Keratinocyte (primary cell): ENCODE results near the gene NHERF2. TPM values are rescaled to one million over a fixed set of nuclear protein-coding genes. Genes with fewer than 3 reads are reported as not detected.

ENCODE experiments used
- DNase-seq: peaks from one replicate; pipeline ENCODE4 v3.0.0-alpha.2; 2011; ENCODE audit warnings: low read depth, missing footprints, low spot score
- FAIRE-seq: peaks from 2 replicates; lab custom pipeline; 2011; peaks lifted over from hg19 to GRCh38; lab: Jason Lieb, UNC
- H2AFZ ChIP-seq: 2 replicates; pipeline ENCODE4 v1.6.0; 2012; ENCODE audit warnings: low read length, control low read depth, inconsistent platforms; ENCODE audit not compliant: control insufficient read depth
- H3K27ac ChIP-seq: 2 replicates; pipeline ENCODE4 v1.5.1; 2011; ENCODE audit warnings: low read length; ENCODE audit not compliant: control insufficient read depth, insufficient read depth
- H3K27me3 ChIP-seq: 3 replicates; pipeline ENCODE4 v1.6.0; 2011; ENCODE audit warnings: low read length; ENCODE audit not compliant: control insufficient read depth, insufficient read depth; ENCODE audit errors: extremely low read depth
- H3K36me3 ChIP-seq, 2 experiments: 2 replicates in 1 of 2; 3 replicates in 1 of 2; pipeline ENCODE4 v1.5.1; 2011; ENCODE audit warnings: low read length in 2 of 2, mild to moderate bottlenecking in 1 of 2; ENCODE audit not compliant: control insufficient read depth in 2 of 2, insufficient read depth in 2 of 2; ENCODE audit errors: extremely low read depth in 1 of 2
- H3K4me1 ChIP-seq: 3 replicates; pipeline ENCODE4 v1.5.1; 2011; ENCODE audit warnings: low read length; ENCODE audit not compliant: control insufficient read depth, insufficient read depth; ENCODE audit errors: extremely low read depth
- H3K4me2 ChIP-seq: 3 replicates; pipeline ENCODE4 v1.6.0; 2011; ENCODE audit warnings: low read depth, low read length; ENCODE audit not compliant: control insufficient read depth, insufficient read depth; ENCODE audit errors: extremely low read depth
- H3K4me3 ChIP-seq, 3 experiments: fragments of 200-600 bp in 1 of 3; sonication (generic) in 1 of 3; 2 replicates in 2 of 3; 3 replicates in 1 of 3; pipeline ENCODE4 v1.5.1; 2011 to 2016; ENCODE audit warnings: low read length in 3 of 3, mild to moderate bottlenecking in 3 of 3, control low read depth in 2 of 3, inconsistent platforms in 1 of 3, low read depth in 1 of 3, mixed read lengths in 1 of 3, mixed run types in 1 of 3, moderate library complexity in 1 of 3; ENCODE audit not compliant: control insufficient read depth in 2 of 3, insufficient read depth in 2 of 3; ENCODE audit errors: extremely low read depth in 1 of 3
- H3K79me2 ChIP-seq: 2 replicates; pipeline ENCODE4 v1.6.0; 2012; ENCODE audit warnings: low read length; ENCODE audit not compliant: control insufficient read depth, insufficient read depth
- H3K9ac ChIP-seq: 3 replicates; pipeline ENCODE4 v1.6.0; 2011; ENCODE audit warnings: low read length; ENCODE audit not compliant: control insufficient read depth, insufficient read depth; ENCODE audit errors: extremely low read depth
- H3K9me1 ChIP-seq: 3 replicates; pipeline ENCODE4 v1.6.0; 2011; ENCODE audit warnings: low read length; ENCODE audit not compliant: control insufficient read depth, insufficient read depth; ENCODE audit errors: extremely low read depth
- H3K9me3 ChIP-seq: 2 replicates; pipeline ENCODE4 v1.5.1; 2012; ENCODE audit warnings: low read depth, low read length; ENCODE audit not compliant: control insufficient read depth
- H4K20me1 ChIP-seq: 3 replicates; pipeline ENCODE4 v1.6.0; 2011; ENCODE audit warnings: low read length; ENCODE audit not compliant: control insufficient read depth, insufficient read depth; ENCODE audit errors: extremely low read depth
- EZH2 ChIP-seq: IDR thresholded peaks from one replicate; pipeline ENCODE4 v1.6.1; 2012; ENCODE audit warnings: inconsistent platforms, mild to moderate bottlenecking, low read length, moderate library complexity
- dilution Hi-C: fragments of 300-500 bp; cut with MboI; formaldehyde crosslinking; loops from one replicate; pipeline ENCODE4 v1.7.0; 2020; ENCODE audit warnings: low sequenced_read_pairs; ENCODE audit not compliant: extremely low pct_ligation_motif_present
- polyA plus RNA-seq, 5 experiments: library from polyadenylated mRNA; depleted of rRNA in 3 of 5; stranded (reverse) in 3 of 5; stranded (forward) in 1 of 5; unstranded in 1 of 5; fragments of >200 nt; gene quantifications; 1 replicate in 1 of 5; 2 replicates in 3 of 5; 3 replicates in 1 of 5; pipeline versions ENCODE4 v1.2.1 to v1.2.3, GENCODE V29; 2011 to 2012; ENCODE audit warnings: missing spikeins in 2 of 5, low read depth in 1 of 5, low replicate concordance in 1 of 5
- TF ChIP-seq, protein P1 (sequence below), 3 experiments: IDR thresholded peaks in 1 of 3; conservative IDR thresholded peaks in 1 of 3; optimal IDR thresholded peaks in 1 of 3; 2 replicates in 2 of 3; 3 replicates in 1 of 3; pipeline versions ENCODE3 to v1.5.1; 2011; ENCODE audit warnings: low read length in 3 of 3, mild to moderate bottlenecking in 3 of 3, moderate library complexity in 2 of 3, control low read depth in 1 of 3, inconsistent platforms in 1 of 3; ENCODE audit not compliant: insufficient read depth in 2 of 3; ENCODE audit errors: extremely low read depth in 1 of 3

The NHERF2 gene
- polyA plus RNA-seq, 1 donor (not counting 4 experiments of a cell fraction or from before 2014, with no cell fraction given), result 5.9 TPM

DNA sequence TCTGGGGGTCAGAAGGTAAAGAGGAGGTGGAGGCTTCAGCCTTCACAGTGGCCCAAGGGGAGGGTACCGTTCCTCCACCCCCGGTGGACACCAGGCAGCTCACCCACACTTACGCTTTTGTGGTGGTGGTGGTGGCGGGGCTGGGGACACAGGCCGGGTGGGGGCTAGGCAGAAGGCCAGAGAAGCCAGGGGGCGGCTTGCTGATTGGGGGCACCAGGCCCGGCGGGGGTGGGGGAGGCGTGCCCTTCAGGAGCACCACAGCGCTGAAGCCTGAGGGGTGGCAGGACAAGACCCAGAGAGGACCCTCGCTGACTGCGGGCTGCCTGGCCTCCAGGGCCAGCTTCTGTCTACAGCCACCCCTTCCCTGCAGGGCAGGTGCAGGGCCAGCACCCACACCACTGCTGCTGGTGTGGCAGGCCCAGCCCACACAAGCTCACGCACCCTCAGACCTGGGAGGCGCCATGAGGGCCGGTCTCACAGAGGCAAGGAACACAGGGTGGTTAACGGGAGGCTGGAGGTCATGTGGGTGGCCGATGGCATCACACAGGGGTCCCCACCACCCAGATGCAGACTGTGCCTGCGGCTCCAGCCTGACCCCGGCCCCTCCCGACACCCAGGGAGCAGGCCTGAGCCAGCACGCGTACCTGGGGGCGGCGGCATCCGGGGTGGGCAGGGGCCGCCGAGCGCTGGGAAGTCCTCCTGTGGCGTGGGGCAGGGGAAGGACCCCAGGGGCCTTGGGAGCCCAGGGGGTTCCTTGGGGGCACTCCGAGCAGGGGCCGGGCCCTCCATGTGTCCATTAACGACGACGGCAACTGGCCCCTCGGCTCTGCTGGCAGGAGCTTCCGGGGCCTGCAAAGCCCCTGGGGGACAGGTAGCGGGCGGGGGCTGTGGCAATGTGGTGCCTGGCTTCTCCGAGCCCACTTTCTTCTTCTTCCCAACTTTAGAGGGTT lies 27.6 kb upstream of the NHERF2 start:
- Histone ChIP-seq H3K27me3 (no peaks in the 10 kb centered on the region), H2AFZ (no peak overlapping the region), H3K9ac (no peak overlapping the region), H3K4me3 (no peak overlapping the region), H3K9me3 (no peaks in the 10 kb centered on the region), H3K4me1 (peaks cover under 1% of the 10 kb centered on the region), H3K27ac (no peak overlapping the region), H3K4me2 (no peak overlapping the region), H3K36me3 (peaks cover 42 to 52% of the 10 kb centered on the region in 2 experiments), H3K9me1 (no peaks in the 10 kb centered on the region), H3K79me2 (peaks cover 26% of the 10 kb centered on the region), H4K20me1 (peaks cover 25% of the 10 kb centered on the region)
- DNase-seq (no peak), FAIRE-seq (no peak)
- TF ChIP-seq, protein P1, sequence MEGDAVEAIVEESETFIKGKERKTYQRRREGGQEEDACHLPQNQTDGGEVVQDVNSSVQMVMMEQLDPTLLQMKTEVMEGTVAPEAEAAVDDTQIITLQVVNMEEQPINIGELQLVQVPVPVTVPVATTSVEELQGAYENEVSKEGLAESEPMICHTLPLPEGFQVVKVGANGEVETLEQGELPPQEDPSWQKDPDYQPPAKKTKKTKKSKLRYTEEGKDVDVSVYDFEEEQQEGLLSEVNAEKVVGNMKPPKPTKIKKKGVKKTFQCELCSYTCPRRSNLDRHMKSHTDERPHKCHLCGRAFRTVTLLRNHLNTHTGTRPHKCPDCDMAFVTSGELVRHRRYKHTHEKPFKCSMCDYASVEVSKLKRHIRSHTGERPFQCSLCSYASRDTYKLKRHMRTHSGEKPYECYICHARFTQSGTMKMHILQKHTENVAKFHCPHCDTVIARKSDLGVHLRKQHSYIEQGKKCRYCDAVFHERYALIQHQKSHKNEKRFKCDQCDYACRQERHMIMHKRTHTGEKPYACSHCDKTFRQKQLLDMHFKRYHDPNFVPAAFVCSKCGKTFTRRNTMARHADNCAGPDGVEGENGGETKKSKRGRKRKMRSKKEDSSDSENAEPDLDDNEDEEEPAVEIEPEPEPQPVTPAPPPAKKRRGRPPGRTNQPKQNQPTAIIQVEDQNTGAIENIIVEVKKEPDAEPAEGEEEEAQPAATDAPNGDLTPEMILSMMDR (optimal IDR thresholded peaks at IDR 0.05 in 1 of 3, IDR thresholded peaks at IDR 0.05 in 1 of 3, conservative IDR thresholded peaks at IDR 0.05 in 1 of 3; ENCODE audit: extremely low read depth in 1 of 3, insufficient read depth in 2 of 3, low read length in 3 of 3), result no peak
- no peak for TF ChIP-seq EZH2
- dilution Hi-C loops, result no loop called here

DNA sequence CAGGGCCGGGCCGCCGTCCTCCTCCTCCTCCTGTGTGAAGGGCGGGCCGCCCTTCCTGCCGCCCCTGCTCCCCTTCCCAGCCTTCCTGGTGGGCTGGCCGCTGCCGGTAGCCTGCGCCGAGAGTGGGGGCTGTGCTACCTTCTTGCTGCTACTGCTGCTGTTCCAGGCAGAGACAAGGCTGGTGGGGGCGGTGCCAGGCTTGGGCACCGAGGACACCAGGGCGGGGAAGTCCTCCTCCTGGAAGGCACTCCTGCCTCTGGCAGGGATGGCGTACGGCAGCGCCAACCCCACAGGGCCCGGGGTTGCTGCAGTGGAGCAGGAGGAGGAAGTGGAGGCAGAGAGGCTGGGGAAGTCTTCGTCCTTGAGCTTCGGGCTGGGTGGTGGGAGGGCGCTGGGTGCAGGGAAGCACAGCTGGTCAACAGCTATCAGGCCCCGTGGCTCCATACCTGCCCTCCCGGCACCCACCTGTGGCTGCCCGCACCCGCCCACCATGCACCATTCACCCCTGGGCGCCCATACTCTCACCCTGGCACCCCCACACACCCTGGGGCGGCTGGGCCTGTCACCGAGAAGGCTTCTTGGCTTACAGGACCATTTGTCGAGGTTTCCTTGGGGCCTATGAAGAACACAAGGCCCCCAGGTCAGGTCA lies 26.7 kb upstream of the NHERF2 start:
- H3K79me2 ChIP-seq, result peaks cover 35% of the 10 kb centered on the region
- H2AFZ ChIP-seq, result no peak overlapping the region
- H3K4me2 ChIP-seq, result no peak overlapping the region
- no peak overlapping the region for H3K27ac ChIP-seq
- H3K4me1 ChIP-seq, result peaks cover 5% of the 10 kb centered on the region
- no peak overlapping the region for H3K4me3 ChIP-seq
- peaks cover 45 to 59% of the 10 kb centered on the region in 2 experiments for H3K36me3 ChIP-seq
- H3K9me1 ChIP-seq, result no peaks in the 10 kb centered on the region
- peaks cover 32% of the 10 kb centered on the region for H4K20me1 ChIP-seq
- DNase-seq (no peak), FAIRE-seq (no peak)
- no peak overlapping the region for H3K9ac ChIP-seq
- H3K27me3 ChIP-seq, result no peaks in the 10 kb centered on the region
- no peaks in the 10 kb centered on the region for H3K9me3 ChIP-seq
- dilution Hi-C loops, result no loop called here
- no peak for TF ChIP-seq EZH2
- TF ChIP-seq, protein P1 (optimal IDR thresholded peaks at IDR 0.05 in 1 of 3, IDR thresholded peaks at IDR 0.05 in 1 of 3, conservative IDR thresholded peaks at IDR 0.05 in 1 of 3; ENCODE audit: extremely low read depth in 1 of 3, insufficient read depth in 2 of 3, low read length in 3 of 3), result no peak
